HEK293T (cell line): ENCODE data around the gene WSB1.

ENCODE experiments used
- CTCF ChIA-PET: fragments of 350-600 bp; formaldehyde crosslinking; extraction: SDS; loops from one replicate; lab custom pipeline; 2021; ENCODE audit warnings: antibody characterized with exemption, inconsistent platforms; lab: Yijun Ruan, JAX
- POLR2A ChIA-PET: fragments of 350-600 bp; formaldehyde crosslinking; extraction: SDS; loops from one replicate; lab custom pipeline; 2020; ENCODE audit warnings: antibody characterized with exemption, inconsistent platforms; lab: Yijun Ruan, JAX
- DNase-seq: peaks from one replicate; pipeline ENCODE4 v3.0.0; 2012; ENCODE audit warnings: mixed read lengths; ENCODE audit errors: extremely low spot score
- ARNT ChIP-seq: fragments of 450-650 bp; IDR thresholded peaks from 2 replicates; pipeline ENCODE4 v1.6.1; 2017; ENCODE audit warnings: mild to moderate bottlenecking
- BHLHE40 ChIP-seq: fragments of 450-650 bp; IDR thresholded peaks from 2 replicates; pipeline ENCODE4 v1.6.1; 2016; ENCODE audit warnings: mild to moderate bottlenecking, moderate library complexity, borderline replicate concordance
- CTBP1 ChIP-seq: fragments of 450-650 bp; IDR thresholded peaks from 2 replicates; pipeline ENCODE4 v1.6.1; 2016; ENCODE audit warnings: borderline replicate concordance
- ELF4 ChIP-seq: fragments of 450-650 bp; IDR thresholded peaks from 2 replicates; pipeline ENCODE4 v1.6.1; 2017; ENCODE audit warnings: antibody characterized with exemption
- FOXA1 ChIP-seq: fragments of 450-650 bp; IDR thresholded peaks from 2 replicates; pipeline ENCODE4 v1.6.1; 2016; ENCODE audit warnings: mild to moderate bottlenecking
- FOXK2 ChIP-seq: fragments of 450-650 bp; IDR thresholded peaks from 2 replicates; pipeline ENCODE4 v1.6.1; 2016; ENCODE audit warnings: mild to moderate bottlenecking
- FOXM1 ChIP-seq: fragments of 450-650 bp; IDR thresholded peaks from 2 replicates; pipeline ENCODE4 v1.6.1; 2017; ENCODE audit warnings: mild to moderate bottlenecking, borderline replicate concordance
- HDGF ChIP-seq: fragments of 450-650 bp; IDR thresholded peaks from 2 replicates; pipeline ENCODE4 v1.6.1; 2017; ENCODE audit warnings: antibody characterized with exemption, borderline replicate concordance
- L3MBTL2 ChIP-seq: fragments of 450-650 bp; conservative IDR thresholded peaks from 2 replicates; pipeline ENCODE4 v1.6.1; 2016; ENCODE audit warnings: mild to moderate bottlenecking
- LEF1 ChIP-seq: fragments of 450-650 bp; IDR thresholded peaks from 2 replicates; pipeline ENCODE4 v1.6.1; 2017; ENCODE audit warnings: mild to moderate bottlenecking, borderline replicate concordance
- NFRKB ChIP-seq: fragments of 450-650 bp; IDR thresholded peaks from 2 replicates; pipeline ENCODE4 v1.6.1; 2016; ENCODE audit warnings: mild to moderate bottlenecking, moderate library complexity
- PKNOX1 ChIP-seq: fragments of 450-650 bp; IDR thresholded peaks from 2 replicates; pipeline ENCODE4 v1.6.1; 2016
- SP1 ChIP-seq: fragments of 450-650 bp; IDR thresholded peaks from 2 replicates; pipeline ENCODE4 v1.6.1; 2017
- SUZ12 ChIP-seq: fragments of 450-650 bp; IDR thresholded peaks from 2 replicates; pipeline ENCODE4 v1.6.1; 2016; ENCODE audit warnings: mild to moderate bottlenecking
- TARDBP ChIP-seq: fragments of 450-650 bp; IDR thresholded peaks from 2 replicates; pipeline ENCODE4 v1.6.1; 2016
- ZNF384 ChIP-seq: fragments of 450-650 bp; IDR thresholded peaks from 2 replicates; pipeline ENCODE4 v1.6.1; 2016

WSB1 gene

DNA sequence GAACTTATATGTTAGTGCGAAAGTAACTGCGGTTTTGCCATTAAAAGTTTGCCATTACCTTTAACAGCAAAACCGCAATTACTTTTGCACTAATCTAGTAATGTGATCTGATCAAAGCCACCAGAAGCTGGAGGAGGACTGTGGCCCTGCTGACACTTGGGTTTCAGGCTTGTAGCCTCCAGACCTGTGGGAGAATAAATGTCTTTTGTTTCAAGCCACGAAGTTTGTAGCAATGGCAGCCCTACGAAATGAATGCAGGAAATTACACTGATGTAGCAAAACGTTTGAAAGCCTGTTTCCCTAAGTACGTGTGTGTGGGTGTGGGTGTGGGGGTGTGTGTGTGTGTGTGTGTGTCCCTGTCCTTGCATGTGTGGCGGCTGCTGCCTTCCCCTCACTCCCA lies 66.6 kb downstream of the WSB1 start:
- ChIA-PET CTCF (interaction anchor here (0.9 kb wide), 1 partner anchor 239 kb away, joined by 3 read pairs; no protein-coding TSS in a partner anchor), POLR2A (interaction anchor here (1.0 kb wide), 1 partner anchor 66 kb away, joined by 3 read pairs; no protein-coding TSS in a partner anchor)
- no peak for TF ChIP-seq ARNT
- TF ChIP-seq FOXA1, result no peak
- TF ChIP-seq SUZ12, result no peak
- TF ChIP-seq FOXM1, result no peak
- TF ChIP-seq NFRKB, result no peak
- no peak for TF ChIP-seq LEF1
- no peak for TF ChIP-seq FOXK2
- no peak for TF ChIP-seq TARDBP
- no peak for TF ChIP-seq SP1
- TF ChIP-seq CTBP1, result no peak
- TF ChIP-seq PKNOX1, result no peak
- no peak for TF ChIP-seq ELF4
- no peak for TF ChIP-seq BHLHE40
- TF ChIP-seq HDGF, result no peak
- TF ChIP-seq L3MBTL2, result no peak
- no peak for TF ChIP-seq ZNF384
- DNase-seq, result no peak

- CTCF ChIA-PET, result no interaction called here
- DNase-seq, result no peak
- no peak for TF ChIP-seq ARNT
- TF ChIP-seq BHLHE40, result no peak
- no peak for TF ChIP-seq L3MBTL2
- no peak for TF ChIP-seq TARDBP
- TF ChIP-seq HDGF, result no peak
- no peak for TF ChIP-seq FOXK2
- no peak for TF ChIP-seq SP1
- TF ChIP-seq FOXM1, result no peak
- TF ChIP-seq ZNF384, result no peak
- TF ChIP-seq CTBP1, result no peak
- no peak for TF ChIP-seq SUZ12
- TF ChIP-seq ELF4, result no peak
- no peak for TF ChIP-seq LEF1
- TF ChIP-seq PKNOX1, result no peak
- TF ChIP-seq FOXA1, result no peak
- no peak for TF ChIP-seq NFRKB
- POLR2A ChIA-PET, result no interaction called here
Measured at GRCh38 chr17:27361695-27362094, 67.8 kb downstream of the WSB1 start.

GRCh38 chr17:27362503-27362902 lies 68.6 kb downstream of the WSB1 start:
- ChIA-PET CTCF (interaction anchor here (2.0 kb wide), 1 partner anchor 8 kb away, joined by 5 read pairs; no protein-coding TSS in a partner anchor), POLR2A (no interaction called here)
- DNase-seq, result no peak
- TF ChIP-seq LEF1 (no peak), ZNF384 (no peak), CTBP1 (no peak), L3MBTL2 (no peak), TARDBP (no peak), FOXM1 (no peak), NFRKB (no peak), SUZ12 (no peak), BHLHE40 (no peak), SP1 (no peak), FOXK2 (no peak), HDGF (no peak), FOXA1 (no peak), PKNOX1 (no peak), ELF4 (no peak), ARNT (no peak)

GRCh38 chr17:27362909-27363308 lies 69.0 kb downstream of the WSB1 start:
- DNase-seq, result no peak
- ChIA-PET CTCF (interaction anchor here (2.0 kb wide), 1 partner anchor 8 kb away, joined by 5 read pairs; no protein-coding TSS in a partner anchor), POLR2A (no interaction called here)
- TF ChIP-seq NFRKB (no peak), L3MBTL2 (no peak), FOXM1 (no peak), BHLHE40 (no peak), HDGF (no peak), ARNT (no peak), FOXK2 (no peak), PKNOX1 (no peak), TARDBP (no peak), CTBP1 (no peak), SP1 (no peak)

GRCh38 chr17:27363326-27363725 lies 69.4 kb downstream of the WSB1 start:
- DNase-seq, result no peak
- ChIA-PET POLR2A (interaction anchor here (0.9 kb wide), 1 partner anchor 9 kb away, joined by 3 read pairs; no protein-coding TSS in a partner anchor), CTCF (interaction anchor here (2.0 kb wide), 1 partner anchor 8 kb away, joined by 5 read pairs; no protein-coding TSS in a partner anchor)
- no peak for TF ChIP-seq HDGF
- TF ChIP-seq FOXK2, result no peak
- TF ChIP-seq FOXA1, result no peak
- TF ChIP-seq ZNF384, result no peak
- TF ChIP-seq TARDBP, result no peak
- no peak for TF ChIP-seq BHLHE40
- TF ChIP-seq LEF1, result no peak
- TF ChIP-seq ARNT, result no peak
- no peak for TF ChIP-seq ELF4
- no peak for TF ChIP-seq SP1
- TF ChIP-seq CTBP1, result no peak
- no peak for TF ChIP-seq L3MBTL2
- no peak for TF ChIP-seq SUZ12
- no peak for TF ChIP-seq NFRKB
- no peak for TF ChIP-seq FOXM1
- TF ChIP-seq PKNOX1, result no peak
